ENCODE results near the gene GLUD1. TPM values are rescaled to one million over a fixed set of nuclear protein-coding genes. Genes with fewer than 3 reads are reported as not detected.
"Not testable (repeated sequence)": the region's sequence is repeated elsewhere in the genome, so short reads cannot be mapped to it uniquely, and the experiment has no call there.

Gene GLUD1
- total RNA-seq, 1 experiment from 2014 or later: 105 TPM

GRCh38 chr10:87045434-87045938 lies 49.2 kb downstream of the GLUD1 start:
- POLR2A ChIA-PET (ENCODE audit: unreplicated experiment): interaction anchor here (0.6 kb wide), 2 partner anchors 10 to 70 kb away, joined by 3 to 4 read pairs; no protein-coding TSS in a partner anchor
- no peaks in the 10 kb centered on the region; the same call in 1 of the 2 replicates for H3F3A ChIP-seq (ENCODE audit: insufficient read depth, low read depth)
- H3K27me3 ChIP-seq (ENCODE audit: insufficient read depth, low read depth): no peaks in the 10 kb centered on the region

DNA sequence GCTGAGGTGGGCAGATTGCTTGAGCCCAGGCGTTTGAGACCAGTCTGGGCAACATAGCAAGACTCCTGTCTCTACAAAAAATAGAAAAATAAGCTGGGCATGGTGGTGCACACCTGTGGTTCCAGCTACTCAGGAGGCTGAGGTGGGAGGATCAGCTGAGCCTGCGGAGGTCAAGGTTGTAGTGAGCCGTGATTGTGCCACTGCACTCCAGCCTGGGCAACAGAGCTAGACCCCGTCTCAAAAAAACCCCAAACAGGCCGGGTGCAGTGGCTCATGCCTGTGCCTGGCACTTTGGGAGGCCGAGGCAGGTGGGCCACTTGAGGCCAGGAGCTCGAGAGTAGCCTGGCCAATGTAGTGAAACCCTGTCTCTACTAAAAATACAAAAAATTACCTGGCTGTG lies 51.1 kb downstream of the GLUD1 start:
- H4K20me1 ChIP-seq (ENCODE audit: insufficient read depth); intact Hi-C loops (cut with micrococcal nuclease; ENCODE audit: unreplicated experiment); DNase-seq; H3K36me3 ChIP-seq (ENCODE audit: low read depth); H3K79me2 ChIP-seq (ENCODE audit: low read depth); H3K4me1 ChIP-seq (replicated peaks; ENCODE audit: insufficient read depth); H3K4me3 ChIP-seq; H3K9me3 ChIP-seq (ENCODE audit: insufficient read depth, low read depth); H2AFZ ChIP-seq; H3F3A ChIP-seq (ENCODE audit: insufficient read depth, low read depth); H3K9me2 ChIP-seq (ENCODE audit: insufficient read depth); BruUV-seq (replicated peaks); H3K27me3 ChIP-seq (ENCODE audit: insufficient read depth, low read depth); H3K27ac ChIP-seq; H3K4me2 ChIP-seq; CTCF ChIA-PET: not testable (repeated sequence)
- POLR2A ChIA-PET (ENCODE audit: unreplicated experiment): interaction anchor here (0.7 kb wide), 1 partner anchor 364 kb away, joined by 4 read pairs; no protein-coding TSS in a partner anchor

More at GRCh38 chr10:87045434-87045938, 49.2 kb downstream of the GLUD1 start:
- no peak overlapping the region for H3K27ac ChIP-seq
- H3K4me3 ChIP-seq: no peak overlapping the region
- H2AFZ ChIP-seq: no peak overlapping the region
- no peak for TF ChIP-seq EZH2 (IDR thresholded peaks at IDR 0.05; ENCODE audit: low read depth)
- TF ChIP-seq, protein P1, sequence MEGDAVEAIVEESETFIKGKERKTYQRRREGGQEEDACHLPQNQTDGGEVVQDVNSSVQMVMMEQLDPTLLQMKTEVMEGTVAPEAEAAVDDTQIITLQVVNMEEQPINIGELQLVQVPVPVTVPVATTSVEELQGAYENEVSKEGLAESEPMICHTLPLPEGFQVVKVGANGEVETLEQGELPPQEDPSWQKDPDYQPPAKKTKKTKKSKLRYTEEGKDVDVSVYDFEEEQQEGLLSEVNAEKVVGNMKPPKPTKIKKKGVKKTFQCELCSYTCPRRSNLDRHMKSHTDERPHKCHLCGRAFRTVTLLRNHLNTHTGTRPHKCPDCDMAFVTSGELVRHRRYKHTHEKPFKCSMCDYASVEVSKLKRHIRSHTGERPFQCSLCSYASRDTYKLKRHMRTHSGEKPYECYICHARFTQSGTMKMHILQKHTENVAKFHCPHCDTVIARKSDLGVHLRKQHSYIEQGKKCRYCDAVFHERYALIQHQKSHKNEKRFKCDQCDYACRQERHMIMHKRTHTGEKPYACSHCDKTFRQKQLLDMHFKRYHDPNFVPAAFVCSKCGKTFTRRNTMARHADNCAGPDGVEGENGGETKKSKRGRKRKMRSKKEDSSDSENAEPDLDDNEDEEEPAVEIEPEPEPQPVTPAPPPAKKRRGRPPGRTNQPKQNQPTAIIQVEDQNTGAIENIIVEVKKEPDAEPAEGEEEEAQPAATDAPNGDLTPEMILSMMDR (conservative IDR thresholded peaks at IDR 0.05): no peak
- H4K20me1 ChIP-seq (ENCODE audit: insufficient read depth): no peaks in the 10 kb centered on the region
- no peaks in the 10 kb centered on the region for H3K9me3 ChIP-seq (ENCODE audit: insufficient read depth, low read depth)
- no TSS peak for BruUV-seq (replicated peaks)
- no peak for DNase-seq
- no peaks in the 10 kb centered on the region for H3K36me3 ChIP-seq (ENCODE audit: low read depth)
- intact Hi-C loops (cut with micrococcal nuclease; ENCODE audit: unreplicated experiment): no loop called here
- no peak overlapping the region for H3K4me2 ChIP-seq
- H3K4me1 ChIP-seq (replicated peaks; ENCODE audit: insufficient read depth): no peaks in the 10 kb centered on the region
- no peaks in the 10 kb centered on the region for H3K9me2 ChIP-seq (ENCODE audit: insufficient read depth)
- H3K79me2 ChIP-seq (ENCODE audit: low read depth): no peaks in the 10 kb centered on the region
- CTCF ChIA-PET: no interaction called here

DNA sequence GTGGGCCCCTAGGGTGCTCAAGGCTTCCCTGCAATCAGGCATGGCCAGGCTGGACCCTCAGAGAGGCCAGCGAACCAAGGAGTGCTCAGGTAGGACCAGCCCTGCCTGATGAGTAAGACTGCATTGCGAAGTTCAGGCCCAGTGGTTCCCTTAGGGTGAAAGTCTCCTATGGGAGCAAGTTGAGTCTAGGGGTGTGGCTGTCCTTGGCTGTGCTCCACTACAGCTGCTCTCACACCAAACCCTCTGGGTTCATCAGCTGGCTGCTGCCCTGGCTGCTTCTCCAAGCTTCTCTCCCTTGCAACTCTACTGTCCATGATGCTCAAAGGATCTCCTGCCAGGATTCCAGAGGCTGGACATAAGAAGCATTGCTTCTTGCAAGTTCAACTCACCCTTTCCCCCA lies 55.9 kb downstream of the GLUD1 start:
- POLR2A ChIA-PET (ENCODE audit: unreplicated experiment): no interaction called here
- BruUV-seq (replicated peaks): no TSS peak
- intact Hi-C loops (cut with micrococcal nuclease; ENCODE audit: unreplicated experiment): no loop called here
- TF ChIP-seq EZH2 (IDR thresholded peaks at IDR 0.05; ENCODE audit: low read depth): no peak
- TF ChIP-seq, protein P1 (conservative IDR thresholded peaks at IDR 0.05): no peak
- Histone ChIP-seq H3K79me2 (ENCODE audit: low read depth) (no peaks in the 10 kb centered on the region), H3K4me1 (replicated peaks; ENCODE audit: insufficient read depth) (no peaks in the 10 kb centered on the region), H3K27me3 (ENCODE audit: insufficient read depth, low read depth) (no peaks in the 10 kb centered on the region), H3K9me3 (ENCODE audit: insufficient read depth, low read depth) (no peaks in the 10 kb centered on the region), H4K20me1 (ENCODE audit: insufficient read depth) (no peaks in the 10 kb centered on the region), H3F3A (ENCODE audit: insufficient read depth, low read depth) (no peaks in the 10 kb centered on the region), H3K4me3 (no peak overlapping the region), H2AFZ (no peak overlapping the region), H3K9me2 (ENCODE audit: insufficient read depth) (no peaks in the 10 kb centered on the region), H3K27ac (no peak overlapping the region), H3K4me2 (no peak overlapping the region), H3K36me3 (ENCODE audit: low read depth) (no peaks in the 10 kb centered on the region)
- no peak for DNase-seq
- CTCF ChIA-PET: no interaction called here

GRCh38 chr10:87038286-87038717 lies 56.3 kb downstream of the GLUD1 start:
- ChIA-PET CTCF (no interaction called here), POLR2A (ENCODE audit: unreplicated experiment) (no interaction called here)
- Histone ChIP-seq H3F3A (ENCODE audit: insufficient read depth, low read depth) (no peaks in the 10 kb centered on the region), H4K20me1 (ENCODE audit: insufficient read depth) (no peaks in the 10 kb centered on the region), H3K27me3 (ENCODE audit: insufficient read depth, low read depth) (no peaks in the 10 kb centered on the region), H3K36me3 (ENCODE audit: low read depth) (no peaks in the 10 kb centered on the region), H3K27ac (no peak overlapping the region), H3K79me2 (ENCODE audit: low read depth) (no peaks in the 10 kb centered on the region), H3K4me1 (replicated peaks; ENCODE audit: insufficient read depth) (no peaks in the 10 kb centered on the region), H3K4me2 (no peak overlapping the region), H2AFZ (no peak overlapping the region), H3K4me3 (no peak overlapping the region), H3K9me2 (ENCODE audit: insufficient read depth) (no peaks in the 10 kb centered on the region), H3K9me3 (ENCODE audit: insufficient read depth, low read depth) (no peaks in the 10 kb centered on the region)
- no peak for DNase-seq
- intact Hi-C loops (cut with micrococcal nuclease; ENCODE audit: unreplicated experiment): no loop called here
- TF ChIP-seq, protein P1 (conservative IDR thresholded peaks at IDR 0.05): no peak
- no peak for TF ChIP-seq EZH2 (IDR thresholded peaks at IDR 0.05; ENCODE audit: low read depth)
- no TSS peak for BruUV-seq (replicated peaks)

All from PC-9 (cell line).